ENCODE data around the gene SEC16B. TPM values are rescaled to one million over a fixed set of nuclear protein-coding genes. Genes with fewer than 3 reads are reported as not detected.

Gene SEC16B
- total RNA-seq, 4 donors from 2014 or later, result 1.8 to 5.5 (median 3.5) TPM

DNA sequence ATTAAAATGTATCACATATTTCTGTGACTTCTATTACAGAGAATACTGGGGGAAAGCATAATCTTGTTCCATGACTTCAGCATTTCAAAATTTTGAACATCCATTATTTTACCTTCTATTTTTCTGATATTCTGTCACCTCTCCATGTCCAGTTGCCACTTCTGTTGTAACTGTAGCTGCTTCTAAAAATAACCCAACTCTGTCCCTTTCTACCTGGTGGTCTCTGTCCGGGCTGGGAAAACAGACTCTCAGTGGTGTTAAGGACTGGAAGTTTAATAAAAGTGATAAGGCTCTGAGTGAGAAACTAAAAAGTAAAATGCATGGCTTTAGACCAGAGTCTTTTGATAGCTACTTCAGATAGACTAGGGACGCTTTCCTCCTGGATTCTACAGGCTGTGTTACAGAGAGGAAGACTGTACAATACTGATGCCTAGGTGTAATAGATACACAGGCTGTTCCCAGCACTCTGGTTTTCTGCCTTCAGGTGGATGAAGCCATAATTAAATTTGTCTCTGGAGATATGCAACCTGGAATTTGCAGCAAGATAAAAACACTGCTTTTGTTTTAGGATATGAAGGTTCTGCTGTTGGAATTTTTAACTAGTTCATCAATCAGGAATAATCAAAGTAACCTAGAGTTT, 42.1 kb upstream of the SEC16B start:
- WGBS, 2 donors (ENCODE audit: low coverage in 1 of 2), result 49 to 56% methylated on average over 1 to 2 of the region's 2 CpGs
- peaks cover 0 to 1% (median 0%) of the 10 kb centered on the region in 3 donors for H3K9me3 ChIP-seq
- no peak overlapping the region for H3K4me3 ChIP-seq
- H3K36me3 ChIP-seq, result peaks cover 0 to 31% of the 10 kb centered on the region in 2 donors
- H3K27me3 ChIP-seq, result no peaks in the 10 kb centered on the region
- ATAC-seq, result no peak
- H3K27ac ChIP-seq, result no peak overlapping the region
- TF ChIP-seq POLR2AphosphoS5 (IDR thresholded peaks at IDR 0.05), result no peak
- no peak for TF ChIP-seq POLR2A (IDR thresholded peaks at IDR 0.05)
- TF ChIP-seq CTCF (IDR thresholded peaks at IDR 0.05), result no peak
- no peak for TF ChIP-seq EP300 (IDR thresholded peaks at IDR 0.05)
- H3K4me1 ChIP-seq, result no peaks in the 10 kb centered on the region

DNA sequence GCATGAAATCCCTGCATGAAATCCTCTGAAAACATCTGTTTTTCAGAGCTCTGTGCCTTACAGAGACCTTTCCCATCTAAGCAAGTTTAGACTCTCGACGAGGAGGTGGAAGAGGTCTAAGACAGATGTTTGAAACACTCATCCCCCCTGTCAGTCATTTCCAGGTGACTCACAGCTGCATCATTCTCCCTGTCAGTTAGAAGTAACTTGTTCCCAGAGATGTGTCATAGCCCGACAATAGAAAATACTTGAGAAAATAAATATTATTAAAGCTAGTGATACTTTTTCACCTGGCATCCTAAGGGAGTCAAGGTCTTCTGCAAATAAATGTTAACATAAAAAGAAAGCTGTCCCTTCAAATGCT, 41.6 kb upstream of the SEC16B start:
- Histone ChIP-seq H3K36me3 (peaks cover 0 to 31% of the 10 kb centered on the region in 2 donors), H3K27me3 (no peaks in the 10 kb centered on the region), H3K4me1 (no peaks in the 10 kb centered on the region), H3K27ac (no peak overlapping the region), H3K4me3 (no peak overlapping the region), H3K9me3 (no peaks in the 10 kb centered on the region)
- WGBS, 2 donors (ENCODE audit: low coverage in 1 of 2), result 11 to 31% methylated on average over 3 of the region's 3 CpGs
- TF ChIP-seq EP300 (IDR thresholded peaks at IDR 0.05), result no peak
- TF ChIP-seq POLR2AphosphoS5 (IDR thresholded peaks at IDR 0.05), result no peak
- TF ChIP-seq CTCF (IDR thresholded peaks at IDR 0.05), result no peak
- TF ChIP-seq POLR2A (IDR thresholded peaks at IDR 0.05), result no peak
- no peak for ATAC-seq

DNA sequence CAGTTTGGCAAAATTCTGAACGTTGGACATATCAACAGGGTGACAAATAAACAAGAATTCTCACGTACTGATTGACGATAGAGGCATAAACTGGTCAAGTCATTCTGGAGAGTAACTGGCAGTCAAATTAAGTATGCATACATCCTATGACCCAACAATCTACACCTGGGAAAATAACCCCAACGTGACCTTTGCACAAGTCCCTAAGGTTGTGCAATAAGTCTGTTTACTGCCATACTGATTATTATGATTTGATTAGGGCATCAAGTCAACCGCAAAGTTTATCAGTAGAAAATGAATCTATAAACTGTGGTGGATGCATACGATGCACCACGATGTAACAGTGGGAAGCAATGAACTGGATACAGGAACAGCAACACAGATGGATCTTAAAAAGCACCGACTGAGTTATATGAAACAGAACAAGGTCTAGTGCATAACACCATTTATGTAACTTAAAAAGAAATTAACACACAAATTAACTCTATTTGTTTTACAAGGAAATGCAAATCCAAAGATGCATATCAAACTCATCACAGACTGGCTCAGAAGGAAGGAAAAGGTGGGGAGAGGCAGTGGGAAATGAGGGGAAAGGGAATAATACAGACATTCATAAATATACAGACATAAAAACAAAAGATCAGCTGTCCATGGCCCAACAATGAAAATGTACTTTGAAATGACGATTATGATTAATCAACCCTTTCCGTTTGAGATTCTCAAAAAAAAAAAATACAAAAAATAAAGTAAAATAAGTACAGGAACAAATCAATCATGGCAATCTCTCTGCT, 41.0 kb upstream of the SEC16B start:
- WGBS, 2 donors (ENCODE audit: low coverage in 1 of 2), result 52 to 54% methylated on average over 10 of the region's 10 CpGs
- no peak for ATAC-seq
- H3K4me3 ChIP-seq, result no peak overlapping the region
- no peaks in the 10 kb centered on the region for H3K9me3 ChIP-seq
- TF ChIP-seq CTCF (IDR thresholded peaks at IDR 0.05) (no peak), POLR2AphosphoS5 (IDR thresholded peaks at IDR 0.05) (no peak), EP300 (IDR thresholded peaks at IDR 0.05) (no peak), POLR2A (IDR thresholded peaks at IDR 0.05) (no peak)
- H3K27ac ChIP-seq, result no peak overlapping the region
- H3K36me3 ChIP-seq, result peaks cover 0 to 27% of the 10 kb centered on the region in 2 donors
- H3K4me1 ChIP-seq, result no peaks in the 10 kb centered on the region
- no peaks in the 10 kb centered on the region for H3K27me3 ChIP-seq

GRCh38 chr1:178006043-178006442, 36.2 kb upstream of the SEC16B start:
- 92 to 98% methylated on average over 4 of the region's 4 CpGs for WGBS, 2 donors (ENCODE audit: low coverage in 1 of 2)
- H3K9me3 ChIP-seq, result no peaks in the 10 kb centered on the region
- H3K27me3 ChIP-seq, result no peaks in the 10 kb centered on the region
- H3K36me3 ChIP-seq, result peaks cover 0 to 27% of the 10 kb centered on the region in 2 donors
- H3K4me3 ChIP-seq, result no peak overlapping the region
- H3K4me1 ChIP-seq, result no peaks in the 10 kb centered on the region
- ATAC-seq, result no peak
- H3K27ac ChIP-seq, result no peak overlapping the region
- TF ChIP-seq CTCF (IDR thresholded peaks at IDR 0.05) (no peak), POLR2AphosphoS5 (IDR thresholded peaks at IDR 0.05) (no peak), POLR2A (IDR thresholded peaks at IDR 0.05) (no peak), EP300 (IDR thresholded peaks at IDR 0.05) (no peak)

GRCh38 chr1:178005450-178005849, 35.6 kb upstream of the SEC16B start:
- no peak for TF ChIP-seq POLR2A (IDR thresholded peaks at IDR 0.05)
- TF ChIP-seq POLR2AphosphoS5 (IDR thresholded peaks at IDR 0.05), result no peak
- no peak for TF ChIP-seq CTCF (IDR thresholded peaks at IDR 0.05)
- no peak for TF ChIP-seq EP300 (IDR thresholded peaks at IDR 0.05)
- ATAC-seq, result no peak
- WGBS, 2 donors (ENCODE audit: low coverage in 1 of 2), result 79 to 83% methylated on average over 5 of the region's 5 CpGs
- Histone ChIP-seq H3K36me3 (peaks cover 0 to 27% of the 10 kb centered on the region in 2 donors), H3K9me3 (no peaks in the 10 kb centered on the region), H3K27me3 (no peaks in the 10 kb centered on the region), H3K27ac (no peak overlapping the region), H3K4me1 (no peaks in the 10 kb centered on the region), H3K4me3 (no peak overlapping the region)

Measured in gastroesophageal sphincter (tissue), 4 donors.